GM18502 (cell line): ENCODE results near the gene CYBC1.

Experiments used
- ATAC-seq: cut with Tn5 transposase; IDR thresholded peaks from one replicate; pipeline ENCODE4 v1.9.1; 2021; ENCODE audit warnings: mild to moderate bottlenecking; ENCODE audit not compliant: unreplicated experiment, poor library complexity

The CYBC1 gene

GRCh38 chr17:82450357-82451106 is at the start of gene CYBC1:
Gene CYBC1 (minus strand): TSS chr17:82450752. CDS start chr17:82449254, 1,498 bp downstream.
- peak; percentile 70 for ATAC-seq

- peak; percentile 16 for ATAC-seq
These were observed 47.2 kb upstream of the CYBC1 start for GRCh38 chr17:82497483-82498405.

GRCh38 chr17:82496529-82497434 is 46.2 kb upstream of the CYBC1 start:
- ATAC-seq, result peak; percentile 62

GRCh38 chr17:82495844-82496528 is 45.4 kb upstream of the CYBC1 start:
- no peak for ATAC-seq

- no peak for ATAC-seq
These were observed 43.9 kb upstream of the CYBC1 start for GRCh38 chr17:82494236-82495055.

GRCh38 chr17:82493226-82493781 is 42.8 kb upstream of the CYBC1 start:
- ATAC-seq, result no peak

GRCh38 chr17:82492643-82493225 is 42.2 kb upstream of the CYBC1 start:
- no peak for ATAC-seq

GRCh38 chr17:82491533-82491932 is 41.0 kb upstream of the CYBC1 start:
- ATAC-seq, result no peak

GRCh38 chr17:82491196-82491530 is 40.6 kb upstream of the CYBC1 start:
- no peak for ATAC-seq

GRCh38 chr17:82490512-82491195 is 40.1 kb upstream of the CYBC1 start:
- no peak for ATAC-seq

- no peak for ATAC-seq
These were observed 39.4 kb upstream of the CYBC1 start for GRCh38 chr17:82489851-82490511.

- ATAC-seq, result no peak
These were observed 38.6 kb upstream of the CYBC1 start for GRCh38 chr17:82489117-82489516.

GRCh38 chr17:82487910-82488309 is 37.4 kb upstream of the CYBC1 start:
- ATAC-seq, result no peak

- ATAC-seq, result no peak
These were observed 35.9 kb upstream of the CYBC1 start for GRCh38 chr17:82486231-82487094.

- ATAC-seq, result no peak
These were observed 33.3 kb upstream of the CYBC1 start for GRCh38 chr17:82483836-82484235.

GRCh38 chr17:82483204-82483660 is 32.7 kb upstream of the CYBC1 start:
- ATAC-seq, result no peak
